Measurements from ENCODE around the gene TMF1.

DNA sequence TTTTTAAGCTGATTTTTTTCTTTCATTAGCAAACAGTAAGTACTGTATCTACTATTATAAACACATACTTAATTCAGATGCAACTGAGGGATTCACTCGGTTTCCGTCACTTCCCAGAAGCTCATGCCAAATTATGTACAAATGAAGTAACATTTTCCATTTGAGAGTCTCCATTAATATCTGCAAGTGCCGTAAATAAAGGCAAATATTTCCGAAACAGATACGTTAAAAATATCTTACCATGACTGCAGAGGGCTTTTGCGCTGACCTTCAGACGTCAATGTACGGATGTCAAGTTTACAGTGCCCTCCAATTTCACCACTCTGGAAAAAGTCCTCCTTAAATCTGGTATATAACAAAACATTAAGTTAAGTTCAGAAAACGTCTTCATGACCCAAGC lies 48.0 kb downstream of the TMF1 start:
- no peak for TF ChIP-seq TAF1 (IDR thresholded peaks at IDR 0.05; ENCODE audit: borderline replicate concordance, insufficient read depth, low read length)
- TF ChIP-seq, protein P1, sequence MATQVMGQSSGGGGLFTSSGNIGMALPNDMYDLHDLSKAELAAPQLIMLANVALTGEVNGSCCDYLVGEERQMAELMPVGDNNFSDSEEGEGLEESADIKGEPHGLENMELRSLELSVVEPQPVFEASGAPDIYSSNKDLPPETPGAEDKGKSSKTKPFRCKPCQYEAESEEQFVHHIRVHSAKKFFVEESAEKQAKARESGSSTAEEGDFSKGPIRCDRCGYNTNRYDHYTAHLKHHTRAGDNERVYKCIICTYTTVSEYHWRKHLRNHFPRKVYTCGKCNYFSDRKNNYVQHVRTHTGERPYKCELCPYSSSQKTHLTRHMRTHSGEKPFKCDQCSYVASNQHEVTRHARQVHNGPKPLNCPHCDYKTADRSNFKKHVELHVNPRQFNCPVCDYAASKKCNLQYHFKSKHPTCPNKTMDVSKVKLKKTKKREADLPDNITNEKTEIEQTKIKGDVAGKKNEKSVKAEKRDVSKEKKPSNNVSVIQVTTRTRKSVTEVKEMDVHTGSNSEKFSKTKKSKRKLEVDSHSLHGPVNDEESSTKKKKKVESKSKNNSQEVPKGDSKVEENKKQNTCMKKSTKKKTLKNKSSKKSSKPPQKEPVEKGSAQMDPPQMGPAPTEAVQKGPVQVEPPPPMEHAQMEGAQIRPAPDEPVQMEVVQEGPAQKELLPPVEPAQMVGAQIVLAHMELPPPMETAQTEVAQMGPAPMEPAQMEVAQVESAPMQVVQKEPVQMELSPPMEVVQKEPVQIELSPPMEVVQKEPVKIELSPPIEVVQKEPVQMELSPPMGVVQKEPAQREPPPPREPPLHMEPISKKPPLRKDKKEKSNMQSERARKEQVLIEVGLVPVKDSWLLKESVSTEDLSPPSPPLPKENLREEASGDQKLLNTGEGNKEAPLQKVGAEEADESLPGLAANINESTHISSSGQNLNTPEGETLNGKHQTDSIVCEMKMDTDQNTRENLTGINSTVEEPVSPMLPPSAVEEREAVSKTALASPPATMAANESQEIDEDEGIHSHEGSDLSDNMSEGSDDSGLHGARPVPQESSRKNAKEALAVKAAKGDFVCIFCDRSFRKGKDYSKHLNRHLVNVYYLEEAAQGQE (IDR thresholded peaks at IDR 0.05; ENCODE audit: insufficient read depth in 1 of 2, low read depth in 2 of 2, low read length in 2 of 2), result no peak
- TF ChIP-seq POLR2AphosphoS5 (IDR thresholded peaks at IDR 0.05; ENCODE audit: low read depth, low read length), result no peak
- TF ChIP-seq SIN3A (IDR thresholded peaks at IDR 0.05; ENCODE audit: borderline replicate concordance, insufficient read depth, low read length), result no peak
- no peak for TF ChIP-seq FOXP2 (optimal IDR thresholded peaks at IDR 0.05; ENCODE audit: borderline replicate concordance, extremely low read depth, extremely low read length, insufficient read depth)
